HG03103 (cell line): ENCODE data around the gene RPUSD3.

ENCODE experiments used
- ATAC-seq: cut with Tn5 transposase; IDR thresholded peaks from one replicate; pipeline ENCODE4 v1.9.1; 2021; ENCODE audit warnings: low read depth; ENCODE audit not compliant: unreplicated experiment

The RPUSD3 gene

GRCh38 chr3:9837701-9838582 is 5.9 kb downstream of the RPUSD3 start:
- ATAC-seq, result no peak

- ATAC-seq, result no peak
These were observed 9.1 kb downstream of the RPUSD3 start for GRCh38 chr3:9834520-9835380.

- no peak for ATAC-seq
These were observed 10.7 kb downstream of the RPUSD3 start for GRCh38 chr3:9833078-9833477.

- ATAC-seq, result no peak
These were observed 12.6 kb downstream of the RPUSD3 start for GRCh38 chr3:9831253-9831652.

- no peak for ATAC-seq
These were observed 14.7 kb downstream of the RPUSD3 start for GRCh38 chr3:9828801-9829755.

GRCh38 chr3:9826815-9827573 is 16.8 kb downstream of the RPUSD3 start:
- ATAC-seq, result no peak

- ATAC-seq, result no peak
These were observed 18.3 kb downstream of the RPUSD3 start for GRCh38 chr3:9825451-9826040.

- no peak for ATAC-seq
These were observed 22.9 kb downstream of the RPUSD3 start for GRCh38 chr3:9820946-9821345.

GRCh38 chr3:9820543-9820942 is 23.3 kb downstream of the RPUSD3 start:
- ATAC-seq, result no peak

- no peak for ATAC-seq
These were observed 25.0 kb downstream of the RPUSD3 start for GRCh38 chr3:9818666-9819335.

GRCh38 chr3:9817436-9817835 is 26.4 kb downstream of the RPUSD3 start:
- ATAC-seq, result no peak

- no peak for ATAC-seq
These were observed 27.8 kb downstream of the RPUSD3 start for GRCh38 chr3:9815986-9816385.

- no peak for ATAC-seq
These were observed 30.8 kb downstream of the RPUSD3 start for GRCh38 chr3:9812870-9813483.

- ATAC-seq, result no peak
These were observed 33.0 kb downstream of the RPUSD3 start for GRCh38 chr3:9810846-9811245.

GRCh38 chr3:9810433-9810770 is 33.4 kb downstream of the RPUSD3 start:
- no peak for ATAC-seq

- no peak for ATAC-seq
These were observed 34.0 kb downstream of the RPUSD3 start, which contains the start of gene TTLL3 for GRCh38 chr3:9809615-9810432. TTLL3 (plus strand) TSS chr3:9810262; CDS start chr3:9810662, 400 bp downstream.

- ATAC-seq, result no peak
These were observed 34.6 kb downstream of the RPUSD3 start for GRCh38 chr3:9809239-9809614.
